H9 (cell line): Measurements from ENCODE around the gene FAF1. TPM values are rescaled to one million over a fixed set of nuclear protein-coding genes. Genes with fewer than 3 reads are reported as not detected.

ENCODE experiments used
- DNase-seq: peaks from one replicate; pipeline ENCODE4 v3.0.0-alpha.2; 2017
- H2AFZ ChIP-seq: one replicate; pipeline ENCODE4 v1.6.1; 2013; ENCODE audit warnings: mild to moderate bottlenecking, low read length, control low read depth, moderate library complexity
- H2AK5ac ChIP-seq: 2 replicates; pipeline ENCODE4 v1.6.1; 2013; ENCODE audit warnings: low read length, control low read depth, mixed read lengths; ENCODE audit not compliant: insufficient read length
- H2BK120ac ChIP-seq: one replicate; pipeline ENCODE4 v1.6.1; 2013; ENCODE audit warnings: low read depth, mild to moderate bottlenecking, low read length, control low read depth, inconsistent platforms; ENCODE audit not compliant: poor library complexity, severe bottlenecking
- H2BK12ac ChIP-seq: 2 replicates; pipeline ENCODE4 v1.6.1; 2013; ENCODE audit warnings: low read length, control low read depth, mixed read lengths, low read depth; ENCODE audit not compliant: insufficient read length
- H2BK15ac ChIP-seq: 2 replicates; pipeline ENCODE4 v1.6.1; 2013; ENCODE audit warnings: low read depth, low read length, control low read depth
- H2BK20ac ChIP-seq: one replicate; pipeline ENCODE4 v1.6.1; 2013; ENCODE audit warnings: low read depth, mild to moderate bottlenecking, low read length, control low read depth, inconsistent platforms; ENCODE audit not compliant: poor library complexity, severe bottlenecking
- H2BK5ac ChIP-seq: 2 replicates; pipeline ENCODE4 v1.6.1; 2013; ENCODE audit warnings: low read length, control low read depth, mixed read lengths; ENCODE audit not compliant: insufficient read length
- H3K14ac ChIP-seq: 2 replicates; pipeline ENCODE4 v1.6.1; 2013; ENCODE audit warnings: low read length, control low read depth; ENCODE audit not compliant: insufficient read depth
- H3K18ac ChIP-seq: 2 replicates; pipeline ENCODE4 v1.6.1; 2013; ENCODE audit warnings: low read depth, mild to moderate bottlenecking, mixed read lengths, low read length, control low read depth; ENCODE audit not compliant: insufficient read length
- H3K23ac ChIP-seq: 2 replicates; pipeline ENCODE4 v1.6.1; 2013; ENCODE audit warnings: low read length, control low read depth, mixed read lengths, low read depth; ENCODE audit not compliant: insufficient read length
- H3K23me2 ChIP-seq: 2 replicates; pipeline ENCODE4 v1.6.1; 2013; ENCODE audit warnings: low read depth, mild to moderate bottlenecking, mixed read lengths, low read length, control low read depth; ENCODE audit not compliant: insufficient read length, poor library complexity, severe bottlenecking
- H3K27ac ChIP-seq: 2 replicates; pipeline ENCODE4 v1.5.1; 2013; ENCODE audit warnings: low read length, control low read depth, mixed read lengths, low read depth; ENCODE audit not compliant: insufficient read length
- H3K27me3 ChIP-seq: 2 replicates; pipeline ENCODE4 v1.6.1; 2013; ENCODE audit warnings: low read length, control low read depth, inconsistent platforms; ENCODE audit not compliant: insufficient read depth
- H3K4ac ChIP-seq: 2 replicates; pipeline ENCODE4 v1.6.1; 2013; ENCODE audit warnings: low read depth, mild to moderate bottlenecking, control low read depth, inconsistent platforms, low read length, moderate library complexity
- H3K4me1 ChIP-seq: 2 replicates; pipeline ENCODE4 v1.6.1; 2013; ENCODE audit warnings: low read length, control low read depth, inconsistent platforms; ENCODE audit not compliant: insufficient read depth
- H3K4me2 ChIP-seq: 2 replicates; pipeline ENCODE4 v1.6.1; 2013; ENCODE audit warnings: low read length, control low read depth, mixed read lengths; ENCODE audit not compliant: insufficient read length, insufficient read depth
- H3K56ac ChIP-seq: 2 replicates; pipeline ENCODE4 v1.6.1; 2013; ENCODE audit warnings: low read depth, mild to moderate bottlenecking, mixed read lengths, low read length, control low read depth; ENCODE audit not compliant: insufficient read length
- H3K79me1 ChIP-seq: 2 replicates; pipeline ENCODE4 v1.6.1; 2013; ENCODE audit warnings: low read depth, mild to moderate bottlenecking, moderate library complexity, low read length, control low read depth, inconsistent platforms; ENCODE audit not compliant: insufficient read depth, poor library complexity, severe bottlenecking
- H3K79me2 ChIP-seq: 2 replicates; pipeline ENCODE4 v1.6.1; 2013; ENCODE audit warnings: low read length, control low read depth, inconsistent platforms; ENCODE audit not compliant: insufficient read depth
- H3K9ac ChIP-seq: 2 replicates; pipeline ENCODE4 v1.6.1; 2013; ENCODE audit warnings: low read length, control low read depth, mixed read lengths; ENCODE audit not compliant: insufficient read length; ENCODE audit errors: extremely low read depth
- H3K9me3 ChIP-seq: one replicate; pipeline ENCODE4 v1.6.1; 2013; ENCODE audit warnings: low read depth, low read length, inconsistent platforms; ENCODE audit not compliant: control insufficient read depth
- H3T11ph ChIP-seq: one replicate; pipeline ENCODE4 v1.6.1; 2013; ENCODE audit warnings: mild to moderate bottlenecking, low read length, control low read depth, inconsistent platforms
- H4K20me1 ChIP-seq: one replicate; pipeline ENCODE4 v1.6.1; 2013; ENCODE audit not compliant: control insufficient read depth, insufficient read length, insufficient read depth
- H4K5ac ChIP-seq: 2 replicates; pipeline ENCODE4 v1.6.1; 2013; ENCODE audit warnings: low read depth, mild to moderate bottlenecking, mixed read lengths, low read length, control low read depth; ENCODE audit not compliant: insufficient read length
- H4K8ac ChIP-seq: replicated peaks from 2 replicates; pipeline ENCODE4 v1.6.1; 2013; ENCODE audit warnings: low read length, control low read depth, mixed read lengths, low read depth; ENCODE audit not compliant: insufficient read length
- H4K91ac ChIP-seq: 2 replicates; pipeline ENCODE4 v1.6.1; 2013; ENCODE audit warnings: low read depth, mild to moderate bottlenecking, moderate library complexity, mixed read lengths, low read length, control low read depth; ENCODE audit not compliant: insufficient read length
- H3K27ac Mint-ChIP-seq, 3 experiments: 2 replicates in 2 of 3; 3 replicates in 1 of 3; pipeline ENCODE4 v1.8.0; 2020 to 2021; ENCODE audit warnings: mixed read lengths in 3 of 3, mild to moderate bottlenecking in 1 of 3, moderate library complexity in 1 of 3
- H3K27me3 Mint-ChIP-seq: 2 replicates; pipeline ENCODE4 v1.8.0; 2021; ENCODE audit warnings: low read depth, mild to moderate bottlenecking, moderate library complexity, mixed read lengths
- H3K36me3 Mint-ChIP-seq, 3 experiments: 2 replicates in 2 of 3; 3 replicates in 1 of 3; pipeline ENCODE4 v1.8.0; 2020 to 2021; ENCODE audit warnings: low read depth in 3 of 3, mixed read lengths in 3 of 3; ENCODE audit not compliant: insufficient read depth in 1 of 3
- H3K4me1 Mint-ChIP-seq, 2 experiments: 2 replicates each; pipeline ENCODE4 v1.8.0; 2020; ENCODE audit warnings: mixed read lengths in 2 of 2
- H3K4me3 Mint-ChIP-seq, 2 experiments: 2 replicates in 1 of 2; 3 replicates in 1 of 2; pipeline ENCODE4 v1.8.0; 2020 to 2021; ENCODE audit warnings: mild to moderate bottlenecking in 2 of 2, mixed read lengths in 2 of 2, moderate library complexity in 1 of 2
- H3K9me3 Mint-ChIP-seq, 2 experiments: 2 replicates in 1 of 2; 3 replicates in 1 of 2; pipeline ENCODE4 v1.8.0; 2020; ENCODE audit warnings: mild to moderate bottlenecking in 2 of 2, mixed read lengths in 2 of 2, moderate library complexity in 1 of 2
- CTCF ChIP-seq: fragments of 200-600 bp; sonication (generic); conservative IDR thresholded peaks from 3 replicates; pipeline ENCODE4 v1.8.0; 2021; ENCODE audit warnings: antibody characterized with exemption, mild to moderate bottlenecking
- WGBS: extraction: QIAGEN DNeasy Blood & Tissue Kit; methylation state at CpG from one replicate; pipeline ENCODE4 v1.1.7; 2013; ENCODE audit warnings: missing lambda C conversion rate, low lambda C conversion rate, mixed read lengths; ENCODE audit not compliant: insufficient read length; ENCODE audit errors: extremely low coverage; 5-methylcytosine and 5-hydroxymethylcytosine counted together
- total RNA-seq: library from RNA; stranded (reverse); gene quantifications from 2 replicates; pipeline ENCODE4 v1.2.1, GENCODE V29; 2021

FAF1 gene
- total RNA-seq, 1 experiment from 2014 or later: 60.8 TPM

- Histone ChIP-seq H4K20me1 (no peaks in the 10 kb centered on the region), H3K79me2 (peaks cover 2% of the 10 kb centered on the region; the same call in 1 of the 2 replicates), H3K79me1 (peaks cover 5% of the 10 kb centered on the region), H3K4me2 (no peak overlapping the region), H3K27ac (no peak overlapping the region), H3K18ac (no peak overlapping the region), H3K27me3 (no peaks in the 10 kb centered on the region), H3K14ac (no peak overlapping the region), H2BK12ac (no peak overlapping the region), H4K5ac (no peak overlapping the region), H3K4ac (no peak overlapping the region), H2BK5ac (no peak overlapping the region), H3K23me2 (no peaks in the 10 kb centered on the region), H3T11ph (no peak overlapping the region), H2AK5ac (no peak overlapping the region), H3K56ac (no peak overlapping the region), H3K9ac (no peak overlapping the region), H4K8ac (no peak overlapping the region), H3K9me3 (no peaks in the 10 kb centered on the region), H3K23ac (no peak overlapping the region), H2BK20ac (no peak overlapping the region), H2BK15ac (no peak overlapping the region), H2BK120ac (no peak overlapping the region), H2AFZ (no peak overlapping the region), H3K4me1 (no peaks in the 10 kb centered on the region), H4K91ac (no peak overlapping the region)
- Mint-ChIP-seq H3K4me1 (peaks cover 0 to 11% of the 10 kb centered on the region in 2 experiments; a peak in 2 of 4 replicates), H3K4me3 (no peak overlapping the region), H3K27me3 (no peaks in the 10 kb centered on the region), H3K27ac (no peak overlapping the region), H3K9me3 (no peaks in the 10 kb centered on the region; a peak in 1 of 5 replicates), H3K36me3 (peaks cover 0 to 9% (median 8%) of the 10 kb centered on the region in 3 experiments; a peak in 5 of 7 replicates)
- no peak for DNase-seq
- no CpG with 5 or more reads among the region's 2 CpGs for WGBS
- TF ChIP-seq CTCF: peak; percentile 72
Measured at GRCh38 chr1:50929376-50929958, 30.6 kb downstream of the FAF1 start.
